Measurements from ENCODE around the gene EPSTI1.
"Not testable (repeated sequence)": the region's sequence is repeated elsewhere in the genome, so short reads cannot be mapped to it uniquely, and the experiment has no call there.

The EPSTI1 gene
- total RNA-seq = 24.1 to 32.6 (median 28.3) reads per million in 4 experiments

GRCh38 chr13:42991898-42992763 lies at the start of gene EPSTI1:
EPSTI1 (minus strand) TSS chr13:42992241; CDS start chr13:42992165, 76 bp downstream.
- DNase-seq = peak; percentile 33

- DNase-seq = no peak
These were observed 49.4 kb upstream of the EPSTI1 start for GRCh38 chr13:43041369-43041921.

GRCh38 chr13:43040581-43041368 lies 48.7 kb upstream of the EPSTI1 start:
- DNase-seq = not testable (repeated sequence)

GRCh38 chr13:43039966-43040365 lies 47.9 kb upstream of the EPSTI1 start:
- no peak for DNase-seq

- DNase-seq = no peak
These were observed 44.6 kb upstream of the EPSTI1 start for GRCh38 chr13:43036351-43037250.

- no peak for DNase-seq
These were observed 41.0 kb upstream of the EPSTI1 start for GRCh38 chr13:43033038-43033437.

- no peak for DNase-seq
These were observed 39.8 kb upstream of the EPSTI1 start for GRCh38 chr13:43031881-43032280.

- DNase-seq = no peak
These were observed 38.5 kb upstream of the EPSTI1 start for GRCh38 chr13:43030548-43030947.

GRCh38 chr13:43026262-43026661 lies 34.2 kb upstream of the EPSTI1 start:
- no peak for DNase-seq

GRCh38 chr13:43023289-43023963 lies 31.4 kb upstream of the EPSTI1 start, which contains the start of gene DNAJC15:
DNAJC15 (plus strand) TSS chr13:43023586; CDS start chr13:43023627, 41 bp downstream.
- DNase-seq = peak; percentile 55

- DNase-seq = no peak
These were observed 30.9 kb upstream of the EPSTI1 start for GRCh38 chr13:43022934-43023288.

GRCh38 chr13:43021926-43022670 lies 30.1 kb upstream of the EPSTI1 start:
- no peak for DNase-seq

- DNase-seq = no peak
These were observed 28.8 kb upstream of the EPSTI1 start for GRCh38 chr13:43020794-43021193.

- no peak for DNase-seq
These were observed 27.8 kb upstream of the EPSTI1 start for GRCh38 chr13:43019811-43020210.

GRCh38 chr13:43016226-43016625 lies 24.2 kb upstream of the EPSTI1 start:
- no peak for DNase-seq

- DNase-seq = no peak
These were observed 22.1 kb upstream of the EPSTI1 start for GRCh38 chr13:43014162-43014561.

- no peak for DNase-seq
These were observed 17.5 kb upstream of the EPSTI1 start for GRCh38 chr13:43009506-43009905.

- no peak for DNase-seq
These were observed 16.6 kb upstream of the EPSTI1 start for GRCh38 chr13:43008596-43008995.

GRCh38 chr13:43006893-43007631 lies 15.0 kb upstream of the EPSTI1 start:
- no peak for DNase-seq
